KMS-11 (cell line): ENCODE results near the gene GPC1.

Experiments
- H2AFZ ChIP-seq: fragments of 200-600 bp; sonication (generic); 2 replicates; pipeline ENCODE4 v1.6.1; 2016; ENCODE audit warnings: antibody characterized with exemption, mixed run types, low read depth
- H3K27ac ChIP-seq: fragments of 200-600 bp; sonication (generic); 2 replicates; pipeline ENCODE4 v1.6.1; 2016; ENCODE audit warnings: mild to moderate bottlenecking, mixed run types
- H3K27me3 ChIP-seq: fragments of 200-600 bp; sonication (generic); 2 replicates; pipeline ENCODE4 v1.6.1; 2017; ENCODE audit warnings: mild to moderate bottlenecking, low read depth, mixed run types, moderate library complexity; ENCODE audit not compliant: insufficient read depth
- H3K36me3 ChIP-seq: fragments of 200-600 bp; sonication (generic); 2 replicates; pipeline ENCODE4 v1.6.1; 2017; ENCODE audit warnings: mild to moderate bottlenecking, mixed run types; ENCODE audit not compliant: insufficient read depth
- H3K4me1 ChIP-seq: fragments of 200-600 bp; sonication (generic); 2 replicates; pipeline ENCODE4 v1.6.1; 2016; ENCODE audit warnings: mild to moderate bottlenecking, low read depth, mixed run types; ENCODE audit not compliant: poor library complexity, severe bottlenecking
- H3K4me2 ChIP-seq: fragments of 200-600 bp; sonication (generic); 2 replicates; pipeline ENCODE4 v1.7.0; 2016; ENCODE audit warnings: mild to moderate bottlenecking, mixed run types
- H3K4me3 ChIP-seq: fragments of 200-600 bp; sonication (generic); IDR thresholded peaks from 2 replicates; pipeline ENCODE4 v1.6.1; 2017; ENCODE audit warnings: low read depth, low read length, mixed read lengths; ENCODE audit not compliant: insufficient read depth
- H3K79me2 ChIP-seq: fragments of 200-600 bp; sonication (generic); 2 replicates; pipeline ENCODE4 v1.6.1; 2016; ENCODE audit warnings: low read depth, mixed run types; ENCODE audit not compliant: insufficient read depth
- H3K9ac ChIP-seq: fragments of 200-600 bp; sonication (generic); 2 replicates; pipeline ENCODE4 v1.6.1; 2016; ENCODE audit warnings: mild to moderate bottlenecking, mixed run types
- H4K20me1 ChIP-seq: fragments of 200-600 bp; sonication (generic); 2 replicates; pipeline ENCODE4 v1.6.1; 2016; ENCODE audit warnings: mild to moderate bottlenecking, mixed run types; ENCODE audit not compliant: insufficient read depth
- CTCF ChIP-seq: fragments of 200-600 bp; sonication (generic); conservative IDR thresholded peaks from 2 replicates; pipeline ENCODE4 v1.6.1; 2017; ENCODE audit warnings: low read depth, mild to moderate bottlenecking, antibody characterized with exemption, low read length, moderate library complexity, mixed read lengths

The GPC1 gene

GRCh38 chr2:240420206-240421104, 15.0 kb upstream of the GPC1 start:
- Histone ChIP-seq H3K27me3 (peaks cover 5% of the 10 kb centered on the region; the same call in 1 of the 2 replicates), H4K20me1 (no peaks in the 10 kb centered on the region), H3K79me2 (no peaks in the 10 kb centered on the region), H3K4me3 (no peak overlapping the region), H3K4me1 (no peaks in the 10 kb centered on the region), H3K36me3 (no peaks in the 10 kb centered on the region), H3K27ac (no peak overlapping the region), H3K9ac (no peak overlapping the region), H3K4me2 (no peak overlapping the region), H2AFZ (no peak overlapping the region)
- no peak for TF ChIP-seq CTCF

- no peaks in the 10 kb centered on the region for H3K79me2 ChIP-seq
- H3K36me3 ChIP-seq = no peaks in the 10 kb centered on the region
- H4K20me1 ChIP-seq = no peaks in the 10 kb centered on the region
- no peak overlapping the region for H3K27ac ChIP-seq
- TF ChIP-seq CTCF = no peak
- H3K27me3 ChIP-seq = peaks cover 12% of the 10 kb centered on the region; the same call in 1 of the 2 replicates
- H3K4me3 ChIP-seq = no peak overlapping the region
- H3K9ac ChIP-seq = no peak overlapping the region
- no peak overlapping the region for H2AFZ ChIP-seq
- no peaks in the 10 kb centered on the region for H3K4me1 ChIP-seq
- no peak overlapping the region for H3K4me2 ChIP-seq
Measured at GRCh38 chr2:240421381-240421780, 14.1 kb upstream of the GPC1 start.

DNA sequence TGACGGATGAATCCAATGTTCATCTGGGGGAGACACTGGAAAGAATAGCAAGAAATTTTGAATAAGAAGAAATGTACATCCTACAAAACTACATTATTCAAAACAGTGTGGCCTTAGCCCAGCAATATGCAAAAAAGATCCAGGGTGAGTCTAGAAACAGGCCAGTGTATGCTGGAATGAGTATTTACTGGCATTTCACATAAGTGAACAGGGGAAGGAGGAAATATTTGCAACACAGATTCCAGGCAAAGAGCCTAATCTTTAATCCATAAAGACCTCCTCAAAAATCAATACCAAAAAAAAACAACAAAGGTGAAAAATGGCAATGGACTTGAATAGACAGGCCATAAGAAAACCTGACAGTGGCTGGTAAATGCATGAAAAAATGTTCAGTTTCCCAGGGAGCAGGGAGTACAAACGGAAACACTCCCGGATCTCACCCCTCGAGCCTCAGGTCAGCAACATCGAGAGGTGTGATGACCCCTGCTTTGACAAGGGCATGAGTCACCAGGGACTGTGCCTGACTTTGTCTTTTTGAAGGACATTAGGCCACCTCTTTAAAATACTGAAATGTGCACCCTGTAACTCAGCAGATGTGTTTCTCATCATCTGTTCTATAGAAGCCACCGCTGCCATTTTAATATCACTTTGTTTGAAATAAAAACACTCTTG, 12.7 kb upstream of the GPC1 start:
- H3K27me3 ChIP-seq = peaks cover 20% of the 10 kb centered on the region; the same call in 1 of the 2 replicates
- no peak for TF ChIP-seq CTCF
- H3K4me3 ChIP-seq = no peak overlapping the region
- no peaks in the 10 kb centered on the region for H4K20me1 ChIP-seq
- H2AFZ ChIP-seq = no peak overlapping the region
- no peak overlapping the region for H3K4me2 ChIP-seq
- H3K36me3 ChIP-seq = no peaks in the 10 kb centered on the region
- no peaks in the 10 kb centered on the region for H3K79me2 ChIP-seq
- no peaks in the 10 kb centered on the region for H3K4me1 ChIP-seq
- H3K9ac ChIP-seq = no peak overlapping the region
- no peak overlapping the region for H3K27ac ChIP-seq

GRCh38 chr2:240423788-240424191, 11.7 kb upstream of the GPC1 start:
- Histone ChIP-seq H2AFZ (no peak overlapping the region), H3K27ac (no peak overlapping the region), H4K20me1 (no peaks in the 10 kb centered on the region), H3K4me2 (no peak overlapping the region), H3K27me3 (peaks cover 20% of the 10 kb centered on the region; the same call in 1 of the 2 replicates), H3K36me3 (no peaks in the 10 kb centered on the region), H3K4me3 (no peak overlapping the region), H3K4me1 (no peaks in the 10 kb centered on the region), H3K79me2 (no peaks in the 10 kb centered on the region), H3K9ac (no peak overlapping the region)
- TF ChIP-seq CTCF = no peak
